ENCODE data around the gene ESPL1.
"Not testable (repeated sequence)": the region's sequence is repeated elsewhere in the genome, so short reads cannot be mapped to it uniquely, and the experiment has no call there.

ESPL1 gene

DNA sequence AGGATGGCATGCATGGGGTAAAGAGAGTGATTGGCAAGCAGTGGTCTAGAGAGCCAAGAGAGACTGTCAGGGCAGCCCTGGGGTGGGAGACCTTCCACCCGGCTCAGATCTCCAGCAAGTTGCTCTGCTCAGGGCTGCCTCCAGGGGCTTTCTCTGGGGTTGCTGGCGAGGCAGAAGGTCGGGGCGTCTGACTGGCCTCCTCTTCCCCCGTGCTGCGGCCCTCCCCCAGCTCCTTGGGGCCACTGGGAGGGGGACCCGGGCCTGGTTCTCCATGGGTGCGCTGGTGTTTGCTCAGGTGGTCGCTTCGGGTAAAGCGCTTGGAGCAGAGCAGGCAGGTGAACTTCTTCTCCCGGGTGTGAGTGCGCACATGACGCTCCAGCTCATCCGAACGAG lies 59.9 kb downstream of the ESPL1 start:
- no peak for DNase-seq (ENCODE audit: low read depth)
- H3K4me3 ChIP-seq (ENCODE audit: low read depth, low read length) = no peak overlapping the region
- no peak for TF ChIP-seq CTCF (IDR thresholded peaks at IDR 0.05; ENCODE audit: control insufficient read depth, extremely low read depth, insufficient read depth)

DNA sequence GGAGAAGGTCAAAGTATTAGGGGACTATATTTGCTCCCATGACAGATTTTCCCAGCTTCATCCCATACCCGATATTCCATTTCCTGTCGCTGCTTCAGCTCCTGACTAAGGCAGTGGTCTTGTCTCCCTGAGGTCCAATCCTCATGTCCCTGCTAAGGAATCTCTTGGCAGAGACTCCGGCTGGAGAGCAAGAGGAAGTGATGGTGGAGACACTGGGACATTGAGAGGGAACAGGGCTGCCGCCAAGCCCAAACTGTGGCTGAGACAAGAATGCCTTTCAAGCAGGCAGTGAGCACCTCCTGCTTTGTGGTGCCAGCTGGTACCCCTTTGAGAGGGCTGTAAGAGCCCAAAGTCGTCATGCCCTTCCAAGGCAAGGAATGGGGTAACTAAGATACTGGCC lies 62.6 kb downstream of the ESPL1 start:
- H3K4me3 ChIP-seq (ENCODE audit: low read depth, low read length) = no peak overlapping the region
- DNase-seq (ENCODE audit: low read depth) = no peak
- no peak for TF ChIP-seq CTCF (IDR thresholded peaks at IDR 0.05; ENCODE audit: control insufficient read depth, extremely low read depth, insufficient read depth)

GRCh38 chr12:53332339-53332738 lies 64.2 kb downstream of the ESPL1 start:
- DNase-seq (ENCODE audit: low read depth); H3K4me3 ChIP-seq (ENCODE audit: low read depth, low read length): not testable (repeated sequence)

DNA sequence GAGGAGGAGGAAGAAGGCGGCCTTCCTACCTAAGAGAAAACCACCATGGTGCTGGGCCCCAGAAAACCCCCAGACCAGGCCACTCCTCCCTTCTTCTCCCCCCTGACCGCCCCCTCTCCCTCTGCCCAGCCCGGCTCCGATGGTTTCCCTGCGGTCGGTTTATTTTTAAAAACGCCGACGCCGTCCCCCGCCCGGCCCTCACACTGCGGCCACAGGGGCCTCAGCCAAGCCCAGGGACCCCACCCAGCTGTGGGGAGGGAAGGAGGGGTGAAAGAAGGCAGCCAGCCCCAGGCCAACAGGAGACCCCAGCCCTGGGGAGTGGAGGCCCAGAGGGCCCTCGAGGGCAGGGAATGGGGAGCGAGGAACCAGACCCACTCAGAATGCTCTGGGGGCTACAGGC lies 64.6 kb downstream of the ESPL1 start:
- no peak overlapping the region for H3K4me3 ChIP-seq (ENCODE audit: low read depth, low read length)
- TF ChIP-seq CTCF (IDR thresholded peaks at IDR 0.05; ENCODE audit: control insufficient read depth, extremely low read depth, insufficient read depth) = no peak
- DNase-seq (ENCODE audit: low read depth) = no peak

GRCh38 chr12:53333289-53333688 lies 65.2 kb downstream of the ESPL1 start:
- no peak overlapping the region for H3K4me3 ChIP-seq (ENCODE audit: low read depth, low read length)
- no peak for DNase-seq (ENCODE audit: low read depth)
- TF ChIP-seq CTCF (IDR thresholded peaks at IDR 0.05; ENCODE audit: control insufficient read depth, extremely low read depth, insufficient read depth) = no peak

DNA sequence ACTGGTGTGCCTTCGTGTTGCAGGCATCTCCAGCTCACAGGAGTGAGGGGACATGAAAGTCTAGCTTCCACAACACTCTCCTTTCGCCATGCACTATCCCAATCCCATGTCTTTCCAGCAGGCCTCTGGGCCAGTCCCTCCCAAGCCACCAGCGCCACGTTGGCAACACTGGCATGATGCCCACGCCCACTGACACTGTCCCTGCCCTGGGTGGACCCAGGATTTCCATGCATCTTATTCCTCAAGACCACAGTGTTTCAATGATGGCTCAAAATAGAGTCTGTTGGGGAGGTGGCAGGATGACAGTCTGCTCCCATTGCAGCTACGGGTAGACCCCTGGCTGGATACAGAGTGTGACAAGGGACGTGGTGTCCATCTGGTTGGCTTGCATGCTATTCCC lies 65.7 kb downstream of the ESPL1 start:
- H3K4me3 ChIP-seq (ENCODE audit: low read depth, low read length) = no peak overlapping the region
- no peak for TF ChIP-seq CTCF (IDR thresholded peaks at IDR 0.05; ENCODE audit: control insufficient read depth, extremely low read depth, insufficient read depth)
- no peak for DNase-seq (ENCODE audit: low read depth)

GRCh38 chr12:53334822-53335221 lies 66.7 kb downstream of the ESPL1 start:
- no peak overlapping the region for H3K4me3 ChIP-seq (ENCODE audit: low read depth, low read length)
- DNase-seq (ENCODE audit: low read depth) = no peak
- TF ChIP-seq CTCF (IDR thresholded peaks at IDR 0.05; ENCODE audit: control insufficient read depth, extremely low read depth, insufficient read depth) = no peak
